ENCODE results near the gene BTBD6. TPM values are rescaled to one million over a fixed set of nuclear protein-coding genes. Genes with fewer than 3 reads are reported as not detected.

The BTBD6 gene
- total RNA-seq, 4 donors from 2014 or later, result 56.1 to 72.5 (median 69.4) TPM

GRCh38 chr14:105209646-105210045 lies 38.7 kb upstream of the BTBD6 start:
- DNase-seq (ENCODE audit: extremely low spot score), result no peak
- H3K9me3 ChIP-seq, result no peaks in the 10 kb centered on the region
- intact Hi-C loops (cut with DNase I), result no loop called here
- peaks cover 20 to 34% (median 27%) of the 10 kb centered on the region in 4 donors for H3K4me1 ChIP-seq
- no peak for TF ChIP-seq EP300 (IDR thresholded peaks at IDR 0.05)
- TF ChIP-seq, protein P1, sequence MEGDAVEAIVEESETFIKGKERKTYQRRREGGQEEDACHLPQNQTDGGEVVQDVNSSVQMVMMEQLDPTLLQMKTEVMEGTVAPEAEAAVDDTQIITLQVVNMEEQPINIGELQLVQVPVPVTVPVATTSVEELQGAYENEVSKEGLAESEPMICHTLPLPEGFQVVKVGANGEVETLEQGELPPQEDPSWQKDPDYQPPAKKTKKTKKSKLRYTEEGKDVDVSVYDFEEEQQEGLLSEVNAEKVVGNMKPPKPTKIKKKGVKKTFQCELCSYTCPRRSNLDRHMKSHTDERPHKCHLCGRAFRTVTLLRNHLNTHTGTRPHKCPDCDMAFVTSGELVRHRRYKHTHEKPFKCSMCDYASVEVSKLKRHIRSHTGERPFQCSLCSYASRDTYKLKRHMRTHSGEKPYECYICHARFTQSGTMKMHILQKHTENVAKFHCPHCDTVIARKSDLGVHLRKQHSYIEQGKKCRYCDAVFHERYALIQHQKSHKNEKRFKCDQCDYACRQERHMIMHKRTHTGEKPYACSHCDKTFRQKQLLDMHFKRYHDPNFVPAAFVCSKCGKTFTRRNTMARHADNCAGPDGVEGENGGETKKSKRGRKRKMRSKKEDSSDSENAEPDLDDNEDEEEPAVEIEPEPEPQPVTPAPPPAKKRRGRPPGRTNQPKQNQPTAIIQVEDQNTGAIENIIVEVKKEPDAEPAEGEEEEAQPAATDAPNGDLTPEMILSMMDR (IDR thresholded peaks at IDR 0.05), result no peak
- TF ChIP-seq POLR2AphosphoS5 (IDR thresholded peaks at IDR 0.05), result no peak
- TF ChIP-seq POLR2A (IDR thresholded peaks at IDR 0.05; ENCODE audit: low read depth), result no peak
- H3K27me3 ChIP-seq, result no peaks in the 10 kb centered on the region
- H3K4me3 ChIP-seq, result no peak overlapping the region
- peaks cover 25 to 59% (median 57%) of the 10 kb centered on the region in 4 donors for H3K36me3 ChIP-seq
- 93% methylated on average over 3 of the region's 16 CpGs for WGBS
- no peak overlapping the region for H3K27ac ChIP-seq (replicated peaks in 1 of 4)

- Histone ChIP-seq H3K4me1 (peaks cover 12 to 28% (median 19%) of the 10 kb centered on the region in 4 donors), H3K36me3 (peaks cover 25 to 63% (median 60%) of the 10 kb centered on the region in 4 donors), H3K4me3 (no peak overlapping the region), H3K27me3 (no peaks in the 10 kb centered on the region), H3K27ac (replicated peaks in 1 of 4) (no peak overlapping the region), H3K9me3 (no peaks in the 10 kb centered on the region)
- TF ChIP-seq POLR2AphosphoS5 (IDR thresholded peaks at IDR 0.05) (no peak), POLR2A (IDR thresholded peaks at IDR 0.05; ENCODE audit: low read depth) (no peak), EP300 (IDR thresholded peaks at IDR 0.05) (no peak)
- TF ChIP-seq, protein P1 (IDR thresholded peaks at IDR 0.05), result no peak
- 92% methylated on average over 21 of the region's 30 CpGs for WGBS
- DNase-seq (ENCODE audit: extremely low spot score), result no peak
- intact Hi-C loops (cut with DNase I), result no loop called here
Measured at GRCh38 chr14:105210266-105211025, 37.9 kb upstream of the BTBD6 start.

DNA sequence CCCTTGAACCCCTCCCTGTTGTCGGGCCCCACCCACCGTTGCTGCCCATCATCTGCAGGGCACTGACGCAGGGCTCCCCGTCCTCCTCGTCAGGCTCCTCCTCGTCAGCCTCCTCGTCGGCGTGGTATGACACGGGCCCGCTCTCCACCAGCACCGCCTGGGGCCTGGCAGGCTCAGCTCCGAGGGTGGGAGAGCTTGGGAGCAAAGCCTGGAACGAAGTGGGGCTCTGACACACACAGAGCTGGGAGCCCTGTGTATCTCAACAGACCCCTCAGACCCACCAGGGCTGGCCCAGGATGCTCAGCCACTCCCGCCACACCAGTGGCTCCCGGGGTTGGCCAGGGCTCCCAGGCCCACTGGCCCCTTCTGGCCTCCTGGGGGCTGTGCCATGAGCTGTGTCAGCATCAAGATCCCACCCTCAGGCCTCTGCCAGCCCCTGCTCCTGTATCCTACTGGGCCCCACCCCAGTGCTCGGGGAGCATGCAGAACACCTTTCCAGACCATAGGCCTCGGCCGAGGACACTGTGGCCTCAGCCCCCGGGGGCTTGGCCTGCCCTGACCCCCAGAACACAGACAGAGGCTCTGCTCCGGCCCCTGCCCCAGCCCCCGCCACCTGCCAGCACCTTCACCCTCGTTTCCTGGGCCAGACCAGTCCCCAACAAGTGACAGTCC lies 37.1 kb upstream of the BTBD6 start:
- no peak for TF ChIP-seq POLR2AphosphoS5 (IDR thresholded peaks at IDR 0.05)
- TF ChIP-seq EP300 (IDR thresholded peaks at IDR 0.05), result no peak
- TF ChIP-seq, protein P1 (IDR thresholded peaks at IDR 0.05), result no peak
- no peak for TF ChIP-seq POLR2A (IDR thresholded peaks at IDR 0.05; ENCODE audit: low read depth)
- intact Hi-C loops (cut with DNase I), result no loop called here
- no peak overlapping the region for H3K4me3 ChIP-seq

DNA sequence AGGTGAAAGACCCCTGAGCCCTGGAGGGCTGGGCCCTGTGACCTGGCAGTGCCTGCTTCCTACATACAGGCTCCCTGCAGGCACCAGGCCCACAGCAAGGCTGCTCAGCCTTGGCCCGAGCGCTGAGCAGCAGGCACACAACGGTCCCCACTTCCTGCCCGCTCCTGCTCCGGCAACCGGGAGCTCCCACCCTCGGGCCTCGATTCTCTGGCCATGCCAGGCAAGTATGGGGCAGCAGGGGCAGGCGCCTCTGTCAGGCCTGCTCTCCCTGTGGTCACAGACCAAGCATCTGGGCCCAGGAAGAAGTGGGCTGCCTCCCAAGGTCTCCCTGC lies 36.6 kb upstream of the BTBD6 start:
- H3K9me3 ChIP-seq, result no peaks in the 10 kb centered on the region
- H3K27ac ChIP-seq (replicated peaks in 1 of 4), result no peak overlapping the region
- WGBS, result 94% methylated on average over 8 of the region's 9 CpGs
- DNase-seq (ENCODE audit: extremely low spot score), result no peak
- TF ChIP-seq POLR2A (IDR thresholded peaks at IDR 0.05; ENCODE audit: low read depth) (no peak), EP300 (IDR thresholded peaks at IDR 0.05) (no peak), POLR2AphosphoS5 (IDR thresholded peaks at IDR 0.05) (no peak)
- TF ChIP-seq, protein P1 (IDR thresholded peaks at IDR 0.05), result no peak
- intact Hi-C loops (cut with DNase I), result no loop called here
- H3K36me3 ChIP-seq, result peaks cover 26 to 70% (median 67%) of the 10 kb centered on the region in 4 donors
- H3K27me3 ChIP-seq, result no peaks in the 10 kb centered on the region
- H3K4me1 ChIP-seq, result peaks cover 5 to 18% (median 12%) of the 10 kb centered on the region in 4 donors
- no peak overlapping the region for H3K4me3 ChIP-seq

More for the DNA sequence above, 37.1 kb upstream of the BTBD6 start:
- Histone ChIP-seq H3K9me3 (no peaks in the 10 kb centered on the region), H3K27me3 (no peaks in the 10 kb centered on the region), H3K36me3 (peaks cover 25 to 65% (median 62%) of the 10 kb centered on the region in 4 donors), H3K4me1 (peaks cover 5 to 20% (median 13%) of the 10 kb centered on the region in 4 donors), H3K27ac (replicated peaks in 1 of 4) (no peak overlapping the region)
- DNase-seq (ENCODE audit: extremely low spot score), result no peak
- 85% methylated on average over 22 of the region's 23 CpGs for WGBS

Data from esophagus muscularis mucosa (tissue), 4 donors.